PC-3 (cell line): ENCODE results near the gene CCDC82. TPM values are rescaled to one million over a fixed set of nuclear protein-coding genes. Genes with fewer than 3 reads are reported as not detected.

ENCODE experiments used
- ATAC-seq: fragments of 200-7000 bp; cut with Tn5 transposase; 2 replicates; pipeline ENCODE4 v1.9.1; 2020; ENCODE audit warnings: mild to moderate bottlenecking, moderate library complexity
- BruUV-seq: library from RNA; stranded (reverse); fragments of 400-500 nt; replicated peaks from 2 replicates; lab custom pipeline; 2021; lab: Mats Ljungman, UMichigan
- CTCF ChIA-PET: fragments of 300-600 bp; sonication (Branson Sonifier 250); formaldehyde crosslinking; loops from one replicate; lab custom pipeline; 2022; ENCODE audit warnings: antibody characterized with exemption; lab: Charles Lee
- POLR2A ChIA-PET: fragments of 300-600 bp; sonication (Branson Sonifier 250); formaldehyde crosslinking; loops from one replicate; lab custom pipeline; 2022; ENCODE audit warnings: antibody characterized with exemption; ENCODE audit not compliant: unreplicated experiment; lab: Charles Lee
- DNase-seq: peaks from one replicate; pipeline ENCODE4 v3.0.0-alpha.2; 2015
- H2AFZ ChIP-seq: fragments of 300-600 bp; sonication (generic); 2 replicates; pipeline ENCODE4 v1.6.0; 2016; ENCODE audit warnings: antibody characterized with exemption, low read length
- H3F3A ChIP-seq: fragments of 300-600 bp; sonication (generic); one replicate; pipeline ENCODE4 v1.6.0; 2017; ENCODE audit warnings: antibody characterized with exemption, low read length, control low read depth, mild to moderate bottlenecking; ENCODE audit not compliant: unreplicated experiment
- H3K27ac ChIP-seq: fragments of 300-600 bp; sonication (generic); 2 replicates; pipeline ENCODE4 v1.5.1; 2016; ENCODE audit warnings: mild to moderate bottlenecking, low read length
- H3K27me3 ChIP-seq: fragments of 300-600 bp; sonication (generic); 2 replicates; pipeline ENCODE4 v1.6.1; 2016; ENCODE audit warnings: low read length, mixed read lengths
- H3K36me3 ChIP-seq: fragments of 300-600 bp; sonication (generic); 2 replicates; pipeline ENCODE4 v1.6.1; 2016; ENCODE audit warnings: low read depth, mixed run types, low read length, mixed read lengths
- H3K4me1 ChIP-seq: fragments of 300-600 bp; sonication (generic); 2 replicates; pipeline ENCODE4 v1.5.1; 2016; ENCODE audit warnings: low read length; ENCODE audit not compliant: insufficient read depth
- H3K4me2 ChIP-seq: fragments of 300-600 bp; sonication (generic); 2 replicates; pipeline ENCODE4 v1.6.0; 2016; ENCODE audit warnings: low read length
- H3K4me3 ChIP-seq: fragments of 300-600 bp; sonication (generic); 2 replicates; pipeline ENCODE4 v1.5.1; 2016; ENCODE audit warnings: mild to moderate bottlenecking, low read length, mixed read lengths
- H3K79me2 ChIP-seq: fragments of 300-600 bp; sonication (generic); 2 replicates; pipeline ENCODE4 v1.6.1; 2017; ENCODE audit warnings: low read length, mixed read lengths
- H3K9ac ChIP-seq: fragments of 300-600 bp; sonication (generic); 2 replicates; pipeline ENCODE4 v1.6.0; 2016; ENCODE audit warnings: mild to moderate bottlenecking, low read length
- H3K9me2 ChIP-seq: fragments of 300-600 bp; sonication (generic); replicated peaks from 2 replicates; pipeline ENCODE4 v1.6.1; 2016; ENCODE audit warnings: mixed run types, low read length, mixed read lengths
- H3K9me3 ChIP-seq: fragments of 300-600 bp; sonication (generic); 2 replicates; pipeline ENCODE4 v1.6.1; 2016; ENCODE audit warnings: low read length, mixed read lengths
- H4K20me1 ChIP-seq: fragments of 300-600 bp; sonication (generic); 2 replicates; pipeline ENCODE4 v1.6.1; 2016; ENCODE audit warnings: low read length, mixed read lengths
- CTCF ChIP-seq: fragments of 300-600 bp; sonication (generic); conservative IDR thresholded peaks from 2 replicates; pipeline ENCODE4 v1.5.1; 2017; ENCODE audit warnings: antibody characterized with exemption, low read depth, mild to moderate bottlenecking, low read length
- EZH2 ChIP-seq: fragments of 300-600 bp; sonication (generic); IDR thresholded peaks from one replicate; pipeline ENCODE4 v1.6.1; 2017; ENCODE audit warnings: antibody characterized with exemption, mild to moderate bottlenecking, low read length; ENCODE audit not compliant: unreplicated experiment
- EZH2phosphoT487 ChIP-seq: fragments of 300-600 bp; sonication (generic); IDR thresholded peaks from 2 replicates; pipeline ENCODE4 v1.6.1; 2018; ENCODE audit warnings: mild to moderate bottlenecking, antibody characterized with exemption, low read length, borderline replicate concordance
- intact Hi-C: fragments of 100-400 bp; cut with micrococcal nuclease; formaldehyde crosslinking; loops from 2 replicates; pipeline ENCODE4 v1.9.0; 2023
- total RNA-seq: library from RNA; depleted of rRNA; stranded (reverse); fragments of >200 nt; gene quantifications from 2 replicates; pipeline ENCODE4 v1.2.3, GENCODE V29; 2014

CCDC82 gene
- total RNA-seq, 1 experiment from 2014 or later = 13.5 TPM

- DNase-seq = no peak
- no peak overlapping the region for H3K4me3 ChIP-seq
- no peaks in the 10 kb centered on the region for H4K20me1 ChIP-seq
- H3K9me3 ChIP-seq = no peaks in the 10 kb centered on the region
- H3K4me2 ChIP-seq = no peak overlapping the region
- ChIA-PET POLR2A (no interaction called here), CTCF (no interaction called here)
- BruUV-seq = no TSS peak
- no peaks in the 10 kb centered on the region for H3K27me3 ChIP-seq
- no peak for ATAC-seq
- H2AFZ ChIP-seq = no peak overlapping the region
- H3K27ac ChIP-seq = no peak overlapping the region
- H3K36me3 ChIP-seq = no peaks in the 10 kb centered on the region
- H3K4me1 ChIP-seq = no peaks in the 10 kb centered on the region
- no peaks in the 10 kb centered on the region for H3F3A ChIP-seq
- no peak overlapping the region for H3K9ac ChIP-seq
- intact Hi-C loops = no loop called here
- no peaks in the 10 kb centered on the region for H3K9me2 ChIP-seq
- TF ChIP-seq EZH2 = no peak
- no peak for TF ChIP-seq EZH2phosphoT487
- no peak for TF ChIP-seq CTCF
- H3K79me2 ChIP-seq = no peaks in the 10 kb centered on the region
These were observed 11.0 kb upstream of the CCDC82 start for GRCh38 chr11:96400697-96401096.

GRCh38 chr11:96397863-96398262, 8.2 kb upstream of the CCDC82 start:
- H3K36me3 ChIP-seq = no peaks in the 10 kb centered on the region
- DNase-seq (no peak), ATAC-seq (no peak)
- H3K9ac ChIP-seq = no peak overlapping the region
- H3K27me3 ChIP-seq = no peaks in the 10 kb centered on the region
- no peaks in the 10 kb centered on the region for H3K79me2 ChIP-seq
- no peaks in the 10 kb centered on the region for H3K9me2 ChIP-seq
- no peak overlapping the region for H2AFZ ChIP-seq
- POLR2A ChIA-PET = no interaction called here
- TF ChIP-seq EZH2 (no peak), CTCF (no peak), EZH2phosphoT487 (no peak)
- BruUV-seq = no TSS peak
- no peaks in the 10 kb centered on the region for H3F3A ChIP-seq
- no peak overlapping the region for H3K27ac ChIP-seq
- H3K4me2 ChIP-seq = no peak overlapping the region
- H3K4me3 ChIP-seq = no peak overlapping the region
- 0 out of 2 replicates have a peak, but pooled peaks cover 3% of the 10 kb centered on the region for H3K4me1 ChIP-seq
- intact Hi-C loops = no loop called here
- H4K20me1 ChIP-seq = no peaks in the 10 kb centered on the region
- CTCF ChIA-PET = no interaction called here
- H3K9me3 ChIP-seq = no peaks in the 10 kb centered on the region

- no TSS peak for BruUV-seq
- ChIA-PET POLR2A (no interaction called here), CTCF (no interaction called here)
- H3K4me1 ChIP-seq = peaks cover 11% of the 10 kb centered on the region
- peaks cover 3% of the 10 kb centered on the region for H3F3A ChIP-seq
- H3K9ac ChIP-seq = no peak overlapping the region
- H4K20me1 ChIP-seq = no peaks in the 10 kb centered on the region
- no peak overlapping the region for H3K27ac ChIP-seq
- no peak overlapping the region for H3K4me2 ChIP-seq
- no peaks in the 10 kb centered on the region for H3K27me3 ChIP-seq
- DNase-seq (no peak), ATAC-seq (no peak)
- intact Hi-C loops = no loop called here
- no peak overlapping the region for H2AFZ ChIP-seq
- no peak for TF ChIP-seq EZH2
- no peak for TF ChIP-seq EZH2phosphoT487
- no peaks in the 10 kb centered on the region for H3K36me3 ChIP-seq
- peaks cover 12% of the 10 kb centered on the region for H3K79me2 ChIP-seq
- H3K4me3 ChIP-seq = no peak overlapping the region
- H3K9me2 ChIP-seq = no peaks in the 10 kb centered on the region
- H3K9me3 ChIP-seq = no peaks in the 10 kb centered on the region
These were observed 6.9 kb upstream of the CCDC82 start for GRCh38 chr11:96396637-96397036.
